Measurements from ENCODE around the gene UBN2. TPM values are rescaled to one million over a fixed set of nuclear protein-coding genes. Genes with fewer than 3 reads are reported as not detected.

Gene UBN2
- total RNA-seq, 2 experiments from 2014 or later = 7.2 to 19.9 TPM

DNA sequence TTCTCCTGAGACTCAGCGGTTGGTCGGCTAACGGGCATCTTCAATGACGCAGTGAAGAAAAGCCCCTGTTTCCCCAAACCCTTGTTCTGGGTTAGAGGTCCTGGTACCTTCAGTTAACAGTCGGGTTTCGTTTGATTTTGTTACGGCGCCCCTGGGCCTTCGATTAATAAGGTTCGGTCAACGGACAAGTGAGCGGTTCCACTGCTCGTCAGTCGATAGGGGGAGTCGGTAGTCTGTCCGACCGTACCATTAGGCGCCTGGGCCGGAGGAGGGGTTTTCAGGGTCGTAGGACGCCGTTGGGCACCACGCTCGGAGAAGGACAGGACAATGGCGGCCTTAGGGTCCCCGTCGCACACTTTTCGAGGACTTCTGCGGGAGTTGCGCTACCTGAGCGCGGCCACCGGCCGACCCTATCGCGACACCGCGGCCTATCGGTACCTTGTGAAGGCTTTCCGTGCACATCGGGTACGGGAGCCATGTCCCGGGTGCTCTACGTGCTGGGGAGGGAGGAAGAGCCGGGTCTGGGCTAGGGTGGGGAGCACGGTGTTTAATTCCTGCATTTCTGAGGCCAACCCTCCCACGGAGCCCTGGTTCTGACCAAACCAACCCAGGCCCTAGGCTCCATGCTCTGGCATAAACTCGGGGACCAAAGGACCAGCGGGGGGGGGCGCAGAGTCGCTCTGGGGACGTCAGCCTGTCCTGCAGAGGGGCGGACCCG, 110.2 kb downstream of the UBN2 start, which contains the start of gene FMC1:
Gene FMC1 (plus strand): TSS at position 280 of the 718 bp plus-strand sequence. CDS start 48 bp downstream, at position 328.
- peak within 1 kb of the TSS; percentile 90 for H2AFZ ChIP-seq (ENCODE audit: low read length)
- CTCF ChIA-PET (ENCODE audit: unreplicated experiment) = no interaction called here
- H3K36me3 ChIP-seq (ENCODE audit: insufficient read depth, low read length) = peaks cover 6% of the 10 kb centered on the region; the same call in 1 of the 2 replicates
- peak within 1 kb of the TSS; percentile 90 for H3K4me3 ChIP-seq (ENCODE audit: low read depth, low read length, poor library complexity, severe bottlenecking)
- peak within 1 kb of the TSS; percentile 94 for H3K27ac ChIP-seq (ENCODE audit: low read depth, low read length, poor library complexity, severe bottlenecking)
- peak; percentile 93 for DNase-seq (ENCODE audit: low spot score)
- peaks cover 14% of the 10 kb centered on the region; the same call in 1 of the 2 replicates for H3K9me3 ChIP-seq (ENCODE audit: low read length)
- H3K9me2 ChIP-seq (ENCODE audit: insufficient read depth, low read length) = no peaks in the 10 kb centered on the region
- TF ChIP-seq EZH2phosphoT487 (IDR thresholded peaks at IDR 0.05; ENCODE audit: borderline replicate concordance, low read depth, low read length) = no peak
- TF ChIP-seq, protein P1, sequence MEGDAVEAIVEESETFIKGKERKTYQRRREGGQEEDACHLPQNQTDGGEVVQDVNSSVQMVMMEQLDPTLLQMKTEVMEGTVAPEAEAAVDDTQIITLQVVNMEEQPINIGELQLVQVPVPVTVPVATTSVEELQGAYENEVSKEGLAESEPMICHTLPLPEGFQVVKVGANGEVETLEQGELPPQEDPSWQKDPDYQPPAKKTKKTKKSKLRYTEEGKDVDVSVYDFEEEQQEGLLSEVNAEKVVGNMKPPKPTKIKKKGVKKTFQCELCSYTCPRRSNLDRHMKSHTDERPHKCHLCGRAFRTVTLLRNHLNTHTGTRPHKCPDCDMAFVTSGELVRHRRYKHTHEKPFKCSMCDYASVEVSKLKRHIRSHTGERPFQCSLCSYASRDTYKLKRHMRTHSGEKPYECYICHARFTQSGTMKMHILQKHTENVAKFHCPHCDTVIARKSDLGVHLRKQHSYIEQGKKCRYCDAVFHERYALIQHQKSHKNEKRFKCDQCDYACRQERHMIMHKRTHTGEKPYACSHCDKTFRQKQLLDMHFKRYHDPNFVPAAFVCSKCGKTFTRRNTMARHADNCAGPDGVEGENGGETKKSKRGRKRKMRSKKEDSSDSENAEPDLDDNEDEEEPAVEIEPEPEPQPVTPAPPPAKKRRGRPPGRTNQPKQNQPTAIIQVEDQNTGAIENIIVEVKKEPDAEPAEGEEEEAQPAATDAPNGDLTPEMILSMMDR (conservative IDR thresholded peaks at IDR 0.05; ENCODE audit: low read length) = 0 out of 2 replicates have a peak, but pooled peaks have one; percentile 40
- no peaks in the 10 kb centered on the region for H4K20me1 ChIP-seq (ENCODE audit: insufficient read depth, low read length)
- POLR2A ChIA-PET = interaction anchor here (0.6 kb wide), 1 partner anchor 55 kb away, joined by 3 read pairs; no protein-coding TSS in a partner anchor
- intact Hi-C loops (cut with micrococcal nuclease; ENCODE audit: unreplicated experiment) = loop anchor here (2.0 to 5.0 kb wide), 2 partner anchors 232 to 1354 kb away; partner anchors contain the start of gene ZC3HAV1
- H3K4me2 ChIP-seq (ENCODE audit: low read length) = peak within 1 kb of the TSS; percentile 91
- H3K79me2 ChIP-seq (ENCODE audit: insufficient read depth, low read depth, low read length) = peaks cover 12% of the 10 kb centered on the region; the same call in 1 of the 2 replicates
- peaks cover 15% of the 10 kb centered on the region for H3K4me1 ChIP-seq (ENCODE audit: insufficient read depth, low read length, poor library complexity, severe bottlenecking)
- TSS peak; percentile 98 for BruUV-seq (replicated peaks)

DNA sequence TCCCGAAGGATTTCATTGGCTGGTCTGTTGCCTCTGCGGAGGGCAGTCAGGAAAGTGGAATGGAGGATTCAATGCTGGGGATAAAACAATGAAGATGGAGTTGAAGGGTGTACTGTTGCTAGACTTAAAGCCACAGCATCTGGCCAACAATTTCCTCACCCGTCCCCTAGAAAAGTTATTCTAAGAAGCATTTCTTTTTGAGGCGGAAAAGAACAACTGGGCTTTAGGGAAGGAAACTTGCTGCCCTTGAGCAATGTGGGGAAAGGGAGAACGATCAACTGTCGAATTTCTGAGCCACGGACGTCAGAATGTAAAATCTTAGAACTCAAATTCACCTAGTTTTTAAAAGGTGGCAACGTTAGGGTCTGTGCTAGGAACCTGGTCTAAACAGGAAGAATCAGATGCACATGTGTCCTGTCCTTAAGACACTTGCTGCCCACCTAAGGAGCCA, 110.8 kb downstream of the UBN2 start:
- ChIA-PET POLR2A (no interaction called here), CTCF (ENCODE audit: unreplicated experiment) (no interaction called here)
- no peak for TF ChIP-seq EZH2phosphoT487 (IDR thresholded peaks at IDR 0.05; ENCODE audit: borderline replicate concordance, low read depth, low read length)
- TF ChIP-seq, protein P1 (conservative IDR thresholded peaks at IDR 0.05; ENCODE audit: low read length) = no peak
- Histone ChIP-seq H4K20me1 (ENCODE audit: insufficient read depth, low read length) (no peaks in the 10 kb centered on the region), H3K9me3 (ENCODE audit: low read length) (peaks cover 14% of the 10 kb centered on the region; the same call in 1 of the 2 replicates), H3K27ac (ENCODE audit: low read depth, low read length, poor library complexity, severe bottlenecking) (peak overlapping the region; percentile 94), H3K4me2 (ENCODE audit: low read length) (peak overlapping the region; percentile 91), H3K36me3 (ENCODE audit: insufficient read depth, low read length) (peaks cover 12% of the 10 kb centered on the region; the same call in 1 of the 2 replicates), H3K4me1 (ENCODE audit: insufficient read depth, low read length, poor library complexity, severe bottlenecking) (peaks cover 15% of the 10 kb centered on the region), H3K4me3 (ENCODE audit: low read depth, low read length, poor library complexity, severe bottlenecking) (peak overlapping the region; percentile 90), H3K79me2 (ENCODE audit: insufficient read depth, low read depth, low read length) (peaks cover 12% of the 10 kb centered on the region; the same call in 1 of the 2 replicates), H2AFZ (ENCODE audit: low read length) (peak overlapping the region; percentile 90), H3K9me2 (ENCODE audit: insufficient read depth, low read length) (no peaks in the 10 kb centered on the region)
- TSS peak; percentile 87 for BruUV-seq (replicated peaks)
- intact Hi-C loops (cut with micrococcal nuclease; ENCODE audit: unreplicated experiment) = loop anchor here (2.0 to 5.0 kb wide), 2 partner anchors 233 to 1354 kb away; partner anchors contain the start of gene ZC3HAV1
- DNase-seq (ENCODE audit: low spot score) = no peak
